ENCODE results near the gene PNMA6E.

Gene PNMA6E

GRCh38 chrX:153401133-153401764 lies at the start of gene PNMA6E:
Gene PNMA6E, minus strand, starts transcription at chrX:153401350. Its CDS starts 2,501 bp downstream, at chrX:153398849.
- in situ Hi-C loops (cut with HindIII; ENCODE audit: low sequenced_read_pairs), result no loop called here
- H3K4me3 ChIP-seq (ENCODE audit: low read depth, low read length), result no peak within 1 kb of the TSS
- TF ChIP-seq CTCF (IDR thresholded peaks at IDR 0.05; ENCODE audit: low read depth, low read length, missing control alignments), result no peak
- no peak for DNase-seq (ENCODE audit: low read depth)

- DNase-seq (ENCODE audit: low read depth), result no peak
- TF ChIP-seq CTCF (IDR thresholded peaks at IDR 0.05; ENCODE audit: low read depth, low read length, missing control alignments), result no peak
- in situ Hi-C loops (cut with HindIII; ENCODE audit: low sequenced_read_pairs), result no loop called here
- no peak overlapping the region for H3K4me3 ChIP-seq (ENCODE audit: low read depth, low read length)
These were observed 49.8 kb upstream of the PNMA6E start for GRCh38 chrX:153450949-153451277.

GRCh38 chrX:153450114-153450948 lies 49.2 kb upstream of the PNMA6E start:
- H3K4me3 ChIP-seq (ENCODE audit: low read depth, low read length), result no peak overlapping the region
- no peak for TF ChIP-seq CTCF (IDR thresholded peaks at IDR 0.05; ENCODE audit: low read depth, low read length, missing control alignments)
- in situ Hi-C loops (cut with HindIII; ENCODE audit: low sequenced_read_pairs), result no loop called here
- DNase-seq (ENCODE audit: low read depth), result no peak

- in situ Hi-C loops (cut with HindIII; ENCODE audit: low sequenced_read_pairs), result no loop called here
- no peak for DNase-seq (ENCODE audit: low read depth)
- TF ChIP-seq CTCF (IDR thresholded peaks at IDR 0.05; ENCODE audit: low read depth, low read length, missing control alignments), result no peak
- H3K4me3 ChIP-seq (ENCODE audit: low read depth, low read length), result no peak overlapping the region
These were observed 48.4 kb upstream of the PNMA6E start for GRCh38 chrX:153449368-153450113.

- no peak for DNase-seq (ENCODE audit: low read depth)
- no peak overlapping the region for H3K4me3 ChIP-seq (ENCODE audit: low read depth, low read length)
- TF ChIP-seq CTCF (IDR thresholded peaks at IDR 0.05; ENCODE audit: low read depth, low read length, missing control alignments), result no peak
- in situ Hi-C loops (cut with HindIII; ENCODE audit: low sequenced_read_pairs), result no loop called here
These were observed 47.6 kb upstream of the PNMA6E start for GRCh38 chrX:153448556-153449367.

- TF ChIP-seq CTCF (IDR thresholded peaks at IDR 0.05; ENCODE audit: low read depth, low read length, missing control alignments), result no peak
- in situ Hi-C loops (cut with HindIII; ENCODE audit: low sequenced_read_pairs), result no loop called here
These were observed 46.4 kb upstream of the PNMA6E start for GRCh38 chrX:153447581-153447960.

More at GRCh38 chrX:153447581-153447960, 46.4 kb upstream of the PNMA6E start:
- H3K4me3 ChIP-seq (ENCODE audit: low read depth, low read length), result no peak overlapping the region
- no peak for DNase-seq (ENCODE audit: low read depth)

Data from astrocyte of the cerebellum (primary cell).